HG03060 (cell line): ENCODE data around the gene ATXN1.
"Not testable (repeated sequence)": the region's sequence is repeated elsewhere in the genome, so short reads cannot be mapped to it uniquely, and the experiment has no call there.

Experiments
- ATAC-seq: cut with Tn5 transposase; IDR thresholded peaks from one replicate; pipeline ENCODE4 v1.9.1; 2021; ENCODE audit warnings: low read depth, moderate number of reproducible peaks; ENCODE audit not compliant: unreplicated experiment

Gene ATXN1

GRCh38 chr6:16760516-16761470 lies at the start of gene ATXN1:
TSS of gene ATXN1 (minus strand) at chr6:16761460.
- no peak for ATAC-seq

GRCh38 chr6:16810411-16810810 lies 49.2 kb upstream of the ATXN1 start:
- no peak for ATAC-seq

DNA sequence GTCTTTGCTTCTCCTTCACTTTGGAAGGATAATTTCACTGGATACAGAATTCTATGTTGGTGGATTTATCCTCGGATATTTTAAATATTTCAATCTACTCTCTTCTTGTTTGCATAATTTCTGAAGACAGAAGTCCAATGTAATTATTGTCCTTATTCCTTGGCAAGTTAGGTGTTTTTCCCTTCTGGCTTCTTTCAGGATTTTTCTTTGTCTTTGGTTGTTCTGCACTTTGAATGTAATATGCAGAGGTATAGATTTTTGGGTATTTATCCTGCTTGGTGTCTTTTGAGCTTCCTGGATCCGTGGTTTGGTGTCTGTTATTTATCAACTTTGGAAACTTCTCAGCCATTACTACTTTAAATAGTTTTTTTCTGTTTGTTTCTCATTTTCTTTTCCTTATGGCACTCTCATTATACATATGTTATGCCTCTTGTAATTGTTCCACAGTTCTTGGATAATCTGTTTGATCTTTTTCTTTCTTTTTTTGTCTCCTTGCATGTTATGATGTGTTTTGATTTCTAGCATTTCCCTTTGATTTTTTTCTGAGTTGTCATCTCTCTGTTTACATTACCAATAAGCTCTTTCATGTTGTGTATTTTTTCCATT lies 48.6 kb upstream of the ATXN1 start:
- no peak for ATAC-seq

GRCh38 chr6:16807956-16808355 lies 46.7 kb upstream of the ATXN1 start:
- no peak for ATAC-seq

- no peak for ATAC-seq
These were observed 45.1 kb upstream of the ATXN1 start for GRCh38 chr6:16806363-16806762.

DNA sequence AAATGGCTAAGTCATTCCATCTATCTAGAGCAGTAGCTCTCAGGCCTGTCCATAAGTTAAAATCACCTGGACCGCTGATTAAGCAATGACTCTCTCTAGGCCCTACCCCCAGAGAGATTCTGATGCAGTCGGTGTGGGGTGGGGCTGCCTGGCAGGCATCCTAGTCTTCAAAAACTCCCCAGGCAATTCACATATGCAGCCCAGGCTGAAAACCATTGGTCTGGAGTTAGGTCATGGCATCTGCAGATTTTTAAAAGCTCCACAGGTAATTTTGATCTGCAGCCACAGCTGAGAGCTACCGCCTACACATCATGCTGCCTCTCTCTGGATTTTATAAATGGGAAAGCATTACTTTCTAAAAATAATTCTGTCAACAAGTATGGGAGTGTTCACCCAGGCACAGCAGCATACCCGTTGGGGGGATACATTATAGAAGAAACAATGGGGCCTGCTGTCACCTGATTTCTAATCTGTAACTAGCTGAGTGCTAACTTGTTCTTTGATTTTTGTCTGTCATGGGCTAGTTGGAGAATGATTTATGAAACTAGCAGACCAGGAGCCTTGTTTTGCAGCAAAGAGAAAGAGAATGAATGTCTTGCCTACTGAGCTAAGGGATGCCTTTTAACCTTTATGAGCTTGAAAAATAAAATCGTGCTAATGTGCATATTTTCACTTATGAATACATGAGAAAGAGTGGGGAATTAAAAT lies 44.1 kb upstream of the ATXN1 start:
- ATAC-seq: no peak

- ATAC-seq: no peak
These were observed 43.4 kb upstream of the ATXN1 start for GRCh38 chr6:16804546-16805242.

GRCh38 chr6:16803294-16804200 lies 42.3 kb upstream of the ATXN1 start:
- ATAC-seq: no peak

GRCh38 chr6:16802071-16802470 lies 40.8 kb upstream of the ATXN1 start:
- ATAC-seq: no peak

GRCh38 chr6:16800942-16801341 lies 39.7 kb upstream of the ATXN1 start:
- ATAC-seq: no peak

- no peak for ATAC-seq
These were observed 39.1 kb upstream of the ATXN1 start for GRCh38 chr6:16800341-16800740.

DNA sequence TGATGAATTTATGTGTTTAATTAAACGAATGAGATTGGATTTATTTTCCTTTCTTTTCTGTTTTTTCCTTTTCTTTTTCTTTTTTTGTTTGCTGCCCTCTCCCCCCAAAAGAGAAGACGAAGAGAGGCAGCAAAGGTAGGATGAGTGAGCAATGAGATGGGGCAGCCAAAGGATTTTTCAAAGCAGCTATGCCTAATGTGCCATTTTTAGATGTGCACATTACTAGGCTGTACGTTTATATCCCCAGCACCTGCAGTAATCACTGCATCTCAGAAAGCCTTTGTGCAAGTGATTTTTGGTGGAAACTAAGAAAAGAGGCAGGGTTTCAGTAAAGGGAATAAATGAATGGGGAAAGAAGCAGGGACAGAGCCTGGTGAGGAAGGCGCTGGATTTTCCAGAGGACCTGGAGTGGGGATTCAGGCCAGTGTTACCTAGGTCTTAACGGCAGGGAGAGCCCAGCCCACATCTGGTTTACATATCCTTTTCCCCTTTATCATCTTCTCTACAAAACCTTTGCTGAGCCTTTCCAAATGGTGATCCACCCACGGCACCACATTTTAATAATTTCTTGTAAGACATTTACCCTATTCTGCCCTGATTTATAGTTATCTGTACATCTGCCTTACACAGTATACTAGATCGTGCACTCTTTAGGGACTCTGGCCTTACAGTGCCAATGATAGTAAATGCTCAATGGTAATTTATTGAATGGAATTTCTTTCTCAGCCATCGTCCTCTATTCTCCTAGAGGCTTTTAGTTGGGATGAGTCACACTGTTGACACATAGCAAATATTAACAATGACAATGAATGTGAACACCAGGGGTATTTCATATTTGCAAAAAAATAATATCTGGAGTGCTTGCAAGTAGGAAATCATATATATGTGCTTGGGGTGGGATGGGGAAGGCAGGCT lies 38.3 kb upstream of the ATXN1 start:
- no peak for ATAC-seq

GRCh38 chr6:16793828-16794412 lies 32.7 kb upstream of the ATXN1 start:
- no peak for ATAC-seq

DNA sequence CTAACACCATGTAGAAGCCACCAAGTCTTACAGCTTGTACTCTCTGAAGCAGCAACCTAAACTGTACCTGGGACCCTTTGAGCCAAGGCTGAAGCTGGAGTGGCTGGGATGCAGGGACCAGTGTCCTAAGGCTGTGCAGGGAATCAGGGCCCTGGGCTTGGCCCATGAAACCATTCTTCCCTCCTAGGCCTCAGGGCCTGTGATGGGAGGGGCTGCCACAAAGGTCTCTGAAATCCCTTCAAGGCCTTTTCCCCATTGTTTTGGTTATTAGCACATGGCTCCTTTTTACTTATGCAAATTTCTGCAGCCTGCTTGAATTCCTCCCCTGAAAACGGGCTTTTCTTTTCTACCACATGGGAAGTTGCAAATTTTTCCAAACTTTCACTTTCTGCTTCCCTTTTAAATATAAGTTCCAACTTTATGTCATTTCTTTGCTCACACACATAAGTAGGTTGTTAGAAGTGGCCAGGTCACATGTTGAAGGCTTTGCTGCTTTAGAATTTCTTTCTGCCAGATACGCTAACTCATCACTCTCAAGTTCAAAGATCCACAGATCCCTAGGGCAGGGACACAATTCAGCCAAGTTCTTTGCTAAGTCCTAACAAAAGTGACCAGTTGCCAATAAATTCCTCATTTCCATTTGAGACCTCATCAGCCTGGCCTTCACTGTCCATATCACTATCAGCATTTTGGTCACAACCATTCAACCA lies 28.2 kb upstream of the ATXN1 start:
- ATAC-seq: no peak

DNA sequence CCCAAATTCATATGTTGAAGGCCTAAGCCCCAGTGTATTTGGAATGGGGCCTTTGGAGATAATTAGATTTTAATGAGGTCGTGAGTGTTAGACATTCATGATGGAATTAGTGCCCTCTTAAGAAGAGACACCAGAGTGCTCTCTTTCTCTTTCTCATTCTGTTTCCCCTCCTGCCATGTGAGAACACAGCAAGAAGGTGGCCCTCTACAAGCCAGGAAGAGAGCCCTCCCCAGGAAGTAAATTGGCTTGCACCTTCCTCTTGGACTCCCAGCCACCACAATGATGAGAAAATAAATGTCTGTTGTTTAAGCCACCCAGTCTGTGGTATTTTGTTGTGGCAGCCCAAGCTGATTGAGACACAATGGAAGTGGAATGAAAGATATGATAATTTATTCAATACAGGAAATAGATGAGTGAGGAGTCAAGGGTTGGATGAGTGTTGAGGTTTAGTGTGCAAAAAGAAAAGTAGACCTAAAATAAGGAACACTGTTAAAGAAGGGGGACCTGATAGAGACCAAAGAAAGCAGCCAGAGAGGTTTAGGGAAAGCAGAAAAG lies 25.9 kb upstream of the ATXN1 start:
- ATAC-seq: no peak

DNA sequence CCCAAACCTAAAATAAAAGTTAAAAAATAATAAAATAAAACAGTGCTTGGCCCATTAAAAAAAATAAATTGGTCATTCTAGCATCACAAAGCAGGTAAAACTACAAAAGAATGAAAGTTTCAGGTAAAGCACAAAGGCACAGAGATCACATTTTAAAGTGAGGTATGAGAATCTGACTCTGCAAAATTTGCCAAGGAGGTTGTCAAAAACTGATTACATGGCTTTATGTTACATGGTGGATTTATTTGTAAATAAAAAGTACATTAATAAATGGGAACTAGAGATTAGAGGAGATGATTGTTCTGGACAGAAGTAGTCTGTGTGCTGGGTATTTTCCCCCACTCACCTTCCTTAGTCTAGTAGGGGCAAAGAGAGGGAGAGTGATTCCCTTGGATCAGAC lies 24.2 kb upstream of the ATXN1 start:
- no peak for ATAC-seq

- ATAC-seq: not testable (repeated sequence)
These were observed 23.7 kb upstream of the ATXN1 start for GRCh38 chr6:16784957-16785356.
